Lung microvascular endothelial cell (primary cell): ENCODE data around the gene SOX18. TPM values are rescaled to one million over a fixed set of nuclear protein-coding genes. Genes with fewer than 3 reads are reported as not detected.

Experiments used
- total RNA-seq: library from RNA; depleted of rRNA; stranded (reverse); fragments of >200 nt; gene quantifications from 2 replicates; pipeline ENCODE4 v1.2.1, GENCODE V29; 2014

The SOX18 gene
- total RNA-seq, 1 donor from 2014 or later = 29.6 TPM

Other genes with a start within 250 kb of the SOX18 start
- 37.7 and 46.4 TPM in 2 replicates for gene ZBTB46, start 218.4 kb downstream of the SOX18 start, total RNA-seq
- not detected in 2 replicates for gene ABHD16B, start 188.1 kb downstream of the SOX18 start, total RNA-seq
- 96.3 and 113 TPM in 2 replicates for gene TPD52L2, start 184.4 kb downstream of the SOX18 start, total RNA-seq
- gene DNAJC5, start 154.5 kb downstream of the SOX18 start, total RNA-seq = 58.4 and 68.5 TPM in 2 replicates
- gene UCKL1, start 93.2 kb downstream of the SOX18 start, total RNA-seq = 25.5 and 29.6 TPM in 2 replicates
- gene ZNF512B, start 79.7 kb downstream of the SOX18 start, total RNA-seq = 6.1 and 7.1 TPM in 2 replicates
- 3.1 and 3.2 TPM in 2 replicates for gene SAMD10, start 70.0 kb downstream of the SOX18 start, total RNA-seq
- 38.8 and 54.8 TPM in 2 replicates for gene PRPF6, start 68.5 kb downstream of the SOX18 start, total RNA-seq
- 4.8 and 6.9 TPM in 2 replicates for gene C20orf204, start 13.5 kb downstream of the SOX18 start, total RNA-seq
- gene TCEA2, start 13.6 kb upstream of the SOX18 start, total RNA-seq = 25.5 and 30.6 TPM in 2 replicates
- 12.6 and 18.7 TPM in 2 replicates for gene RGS19, start 29.9 kb upstream of the SOX18 start, total RNA-seq
- gene OPRL1, start 30.4 kb upstream of the SOX18 start, total RNA-seq = 1.7 and 3.0 TPM in 2 replicates
- gene LKAAEAR1, start 34.8 kb upstream of the SOX18 start, total RNA-seq = 0.20 and 0.22 TPM in 2 replicates
- not detected in 2 replicates for gene NPBWR2, start 57.9 kb upstream of the SOX18 start, total RNA-seq
- under 0.01 TPM in 1 of 2 replicates, not detected in the other for gene MYT1, start 114.8 kb upstream of the SOX18 start, total RNA-seq
- gene PCMTD2, start 206.1 kb upstream of the SOX18 start, total RNA-seq = 40.5 and 41.2 TPM in 2 replicates